ENCODE data around the gene PDE3A.

DNA sequence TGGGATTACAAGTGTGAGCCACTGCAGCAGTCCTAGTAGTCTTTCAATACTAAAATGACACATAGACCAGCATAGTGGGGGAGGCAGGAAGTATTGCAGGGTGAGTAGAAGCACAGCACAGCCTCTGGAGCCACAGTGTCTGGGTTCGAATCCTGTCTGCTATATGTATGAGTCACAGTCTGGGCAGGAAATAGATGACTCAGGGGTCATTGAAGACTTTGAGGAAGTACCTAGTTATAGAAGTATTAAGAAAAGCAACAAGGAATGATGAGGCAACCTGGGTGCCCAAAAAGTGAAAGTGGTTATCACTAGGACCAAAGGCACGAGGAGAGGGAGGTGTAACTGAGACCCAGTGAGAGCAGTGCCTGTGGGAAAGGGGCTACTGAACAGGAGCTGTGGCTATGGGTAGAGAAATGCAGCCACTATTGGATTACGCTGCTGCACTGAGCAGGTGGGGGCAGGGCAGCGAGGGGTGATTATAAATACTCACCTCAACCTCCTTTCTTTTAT, 124.0 kb downstream of the PDE3A start:
- TF ChIP-seq, protein P1, sequence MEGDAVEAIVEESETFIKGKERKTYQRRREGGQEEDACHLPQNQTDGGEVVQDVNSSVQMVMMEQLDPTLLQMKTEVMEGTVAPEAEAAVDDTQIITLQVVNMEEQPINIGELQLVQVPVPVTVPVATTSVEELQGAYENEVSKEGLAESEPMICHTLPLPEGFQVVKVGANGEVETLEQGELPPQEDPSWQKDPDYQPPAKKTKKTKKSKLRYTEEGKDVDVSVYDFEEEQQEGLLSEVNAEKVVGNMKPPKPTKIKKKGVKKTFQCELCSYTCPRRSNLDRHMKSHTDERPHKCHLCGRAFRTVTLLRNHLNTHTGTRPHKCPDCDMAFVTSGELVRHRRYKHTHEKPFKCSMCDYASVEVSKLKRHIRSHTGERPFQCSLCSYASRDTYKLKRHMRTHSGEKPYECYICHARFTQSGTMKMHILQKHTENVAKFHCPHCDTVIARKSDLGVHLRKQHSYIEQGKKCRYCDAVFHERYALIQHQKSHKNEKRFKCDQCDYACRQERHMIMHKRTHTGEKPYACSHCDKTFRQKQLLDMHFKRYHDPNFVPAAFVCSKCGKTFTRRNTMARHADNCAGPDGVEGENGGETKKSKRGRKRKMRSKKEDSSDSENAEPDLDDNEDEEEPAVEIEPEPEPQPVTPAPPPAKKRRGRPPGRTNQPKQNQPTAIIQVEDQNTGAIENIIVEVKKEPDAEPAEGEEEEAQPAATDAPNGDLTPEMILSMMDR (IDR thresholded peaks at IDR 0.05 in 2 of 3, conservative IDR thresholded peaks at IDR 0.05 in 1 of 3; ENCODE audit: borderline replicate concordance in 1 of 3, insufficient read depth in 1 of 3, low read depth in 2 of 3, low read length in 2 of 3) = no peak
- TF ChIP-seq POLR2A (IDR thresholded peaks at IDR 0.05; ENCODE audit: borderline replicate concordance, extremely low read depth, insufficient read depth, insufficient read length) (no peak), EZH2 (IDR thresholded peaks at IDR 0.05) (no peak)

Data from HCT116 (cell line).